K562 (cell line): ENCODE results near the gene XPC. TPM values are rescaled to one million over a fixed set of nuclear protein-coding genes. Genes with fewer than 3 reads are reported as not detected.

Source experiments
- ATAC-seq: fragments of 200-7000 bp; cut with Tn5 transposase; 3 replicates; pipeline ENCODE4 v1.9.1; 2020; ENCODE audit warnings: moderate library complexity
- BruUV-seq: library from RNA; stranded (reverse); fragments of 400-500 nt; replicated peaks from 2 replicates; lab custom pipeline; 2021; lab: Mats Ljungman, UMichigan
- CTCF ChIA-PET: fragments of 300-600 bp; formaldehyde crosslinking; extraction: SDS; loops from one replicate; lab custom pipeline; 2021; ENCODE audit warnings: low intra/inter-chr PET ratio; lab: Yijun Ruan, JAX
- POLR2A ChIA-PET: fragments of 300-600, 350-650 bp; sonication (Branson Sonifier 250); formaldehyde crosslinking; extraction: SDS; loops from one replicate; lab custom pipeline; 2021; ENCODE audit warnings: antibody characterized with exemption, inconsistent platforms; lab: Yijun Ruan, JAX
- DNase-seq, 4 experiments: peaks; one replicate each; pipeline versions ENCODE4 v3.0.0 to v3.0.0-alpha.2; 2011 to 2018; ENCODE audit warnings: low spot score in 3 of 4, mixed read lengths in 3 of 4; ENCODE audit errors: extremely low read depth in 1 of 4
- FAIRE-seq: peaks from 2 replicates; lab custom pipeline; 2011; peaks lifted over from hg19 to GRCh38; lab: Jason Lieb, UNC
- H2AFZ ChIP-seq: 2 replicates; pipeline ENCODE4 v1.6.0; 2011; ENCODE audit warnings: low read depth, low read length, control low read depth, inconsistent platforms
- H3K27ac ChIP-seq: fragments of 200-600 bp; 3 replicates; pipeline ENCODE4 v1.8.0; 2011; ENCODE audit warnings: low read depth, mild to moderate bottlenecking, control low read depth, inconsistent platforms, low read length, moderate library complexity, mixed read lengths; ENCODE audit errors: extremely low read depth
- H3K27me3 ChIP-seq, 2 experiments: fragments of 300-600 bp in 1 of 2; 2 replicates in 1 of 2; 3 replicates in 1 of 2; pipeline versions ENCODE4 v1.6.0 to v1.8.0; 2011; ENCODE audit warnings: inconsistent platforms in 2 of 2, low read length in 2 of 2, mild to moderate bottlenecking in 1 of 2, mixed read lengths in 1 of 2, moderate library complexity in 1 of 2; ENCODE audit not compliant: control insufficient read depth in 2 of 2, insufficient read depth in 2 of 2
- H3K36me3 ChIP-seq: fragments of 300-600 bp; 3 replicates; pipeline ENCODE4 v1.8.0; 2011; ENCODE audit warnings: mild to moderate bottlenecking, low read length, inconsistent platforms; ENCODE audit not compliant: control insufficient read depth, insufficient read depth
- H3K4me1 ChIP-seq, 2 experiments: fragments of 200-600 bp in 1 of 2; replicated peaks in 1 of 2; 2 replicates in 1 of 2; 3 replicates in 1 of 2; pipeline versions ENCODE4 v1.5.1 to v1.8.0; 2011; ENCODE audit warnings: inconsistent platforms in 2 of 2, low read length in 2 of 2, mild to moderate bottlenecking in 1 of 2, mixed read lengths in 1 of 2, moderate library complexity in 1 of 2; ENCODE audit not compliant: control insufficient read depth in 2 of 2, insufficient read depth in 2 of 2
- H3K4me2 ChIP-seq: 2 replicates; pipeline ENCODE4 v1.6.1; 2011; ENCODE audit warnings: low read length, control low read depth, inconsistent platforms, mixed read lengths; ENCODE audit not compliant: insufficient read depth
- H3K4me3 ChIP-seq: fragments of 200-600 bp; sonication (generic), shearing (Covaris generic); 2 replicates; pipeline ENCODE4 v1.5.1; 2016; ENCODE audit warnings: control low read depth, inconsistent platforms
- H3K79me2 ChIP-seq: fragments of 200-600 bp; 3 replicates; pipeline ENCODE4 v1.8.0; 2011; ENCODE audit warnings: low read length, inconsistent platforms; ENCODE audit not compliant: control insufficient read depth, insufficient read depth
- H3K9ac ChIP-seq, 2 experiments: 2 replicates each; pipeline versions ENCODE4 v1.6.0 to v1.6.1; 2011; ENCODE audit warnings: low read depth in 2 of 2, low read length in 2 of 2, control low read depth in 1 of 2, inconsistent platforms in 1 of 2, mild to moderate bottlenecking in 1 of 2, mixed read lengths in 1 of 2; ENCODE audit not compliant: insufficient read depth in 1 of 2
- H3K9me1 ChIP-seq: one replicate; pipeline ENCODE4 v1.6.0; 2011; ENCODE audit warnings: inconsistent platforms, mild to moderate bottlenecking, low read length, moderate library complexity; ENCODE audit not compliant: control insufficient read depth, insufficient read depth
- H3K9me3 ChIP-seq: replicated peaks from 2 replicates; pipeline ENCODE4 v1.5.1; 2011; ENCODE audit warnings: low read depth, low read length, inconsistent platforms; ENCODE audit not compliant: control insufficient read depth, insufficient read depth
- H4K20me1 ChIP-seq: replicated peaks from 2 replicates; pipeline ENCODE4 v1.6.1; 2011; ENCODE audit warnings: low read length, inconsistent platforms, mixed read lengths; ENCODE audit not compliant: control insufficient read depth, insufficient read depth
- CHD1 ChIP-seq: fragments of 200-600 bp; sonication (generic); IDR thresholded peaks from one replicate; pipeline ENCODE4 v1.6.1; 2012; ENCODE audit warnings: mild to moderate bottlenecking, moderate library complexity, low read length, inconsistent platforms
- HNRNPLL ChIP-seq: fragments of 200-400 bp; formaldehyde crosslinking; IDR thresholded peaks from 2 replicates; pipeline ENCODE4 v1.6.1; 2017; ENCODE audit warnings: low read length, low read depth, mild to moderate bottlenecking; ENCODE audit not compliant: poor library complexity, severe bottlenecking
- NCOR1 ChIP-seq: fragments of 450-650 bp; IDR thresholded peaks from 2 replicates; pipeline ENCODE4 v1.6.1; 2016; ENCODE audit warnings: mild to moderate bottlenecking, moderate library complexity
- PPARD ChIP-seq: fragments of 250-450 bp; sonication (Bioruptor Pico); IDR thresholded peaks from 2 replicates; pipeline ENCODE4 v1.8.0; 2022; ENCODE audit warnings: inconsistent platforms, mild to moderate bottlenecking, moderate library complexity
- RBM39 ChIP-seq: fragments of 200-400 bp; formaldehyde crosslinking; optimal IDR thresholded peaks from 2 replicates; pipeline ENCODE3; 2018; ENCODE audit warnings: low read depth, low read length
- ZBTB5 ChIP-seq: fragments of 450-650 bp; IDR thresholded peaks from 2 replicates; pipeline ENCODE4 v1.6.1; 2017; ENCODE audit warnings: antibody characterized with exemption
- ZNF561 ChIP-seq: fragments of 450-650 bp; formaldehyde crosslinking; conservative IDR thresholded peaks from 2 replicates; pipeline ENCODE4 v1.4.0; 2020; ENCODE audit warnings: mild to moderate bottlenecking, moderate library complexity
- WGBS: fragments of 100-300 bp; shearing (Covaris generic); methylation state at CpG from one replicate; pipeline ENCODE4 v1.1.6; 2016; ENCODE audit warnings: low coverage, mixed read lengths; ENCODE audit not compliant: insufficient coverage; ENCODE audit errors: missing lambda C conversion rate; 5-methylcytosine and 5-hydroxymethylcytosine counted together
- in situ Hi-C: fragments of 300-500 bp; cut with MboI; formaldehyde crosslinking; loops from 4 replicates; pipeline ENCODE4 v1.15.0; 2018; ENCODE audit warnings: inconsistent platforms, mixed read lengths
- intact Hi-C: fragments of 100-400 bp; cut with micrococcal nuclease; formaldehyde crosslinking; loops from 2 replicates; pipeline ENCODE4 v1.14.2; 2022
- polyA plus RNA-seq, 8 experiments: library from polyadenylated mRNA; depleted of rRNA in 4 of 8; stranded (reverse) in 5 of 8; unstranded in 3 of 8; fragments of >200 nt; fragmentation: Nextera tagmentation in 2 of 8; fragmentation: Illumina TruSeq in 1 of 8; extraction: Ambion mirVana in 2 of 8; extraction: Trizol in 1 of 8; gene quantifications; 2 replicates each; pipeline versions ENCODE4 v1.2.1 to v1.2.3, GENCODE V29; 2011 to 2014; ENCODE audit warnings: inconsistent platforms in 1 of 8, missing spikeins in 1 of 8
- total RNA-seq, 7 experiments: library from RNA; depleted of rRNA in 6 of 7; stranded (reverse); fragments of >200 nt in 6 of 7; fragmentation: Illumina TruSeq in 2 of 7; extraction: Trizol in 2 of 7; gene quantifications; 2 replicates each; pipeline versions ENCODE4 v1.2.1 to v1.2.3, GENCODE V29; 2011 to 2021; ENCODE audit warnings: low replicate concordance in 1 of 7
- TF ChIP-seq, protein P1 (sequence below): fragments of 450-650 bp; formaldehyde crosslinking; IDR thresholded peaks from 2 replicates; pipeline ENCODE4 v1.4.0; 2022; ENCODE audit warnings: missing genetic modification characterization

XPC gene
- total and polyA plus RNA-seq, 9 of the 15 experiments (the other 6 are each of a cell fraction or from before 2014, with no cell fraction given) = 3.8 to 54.7 (median 41.3) TPM

DNA sequence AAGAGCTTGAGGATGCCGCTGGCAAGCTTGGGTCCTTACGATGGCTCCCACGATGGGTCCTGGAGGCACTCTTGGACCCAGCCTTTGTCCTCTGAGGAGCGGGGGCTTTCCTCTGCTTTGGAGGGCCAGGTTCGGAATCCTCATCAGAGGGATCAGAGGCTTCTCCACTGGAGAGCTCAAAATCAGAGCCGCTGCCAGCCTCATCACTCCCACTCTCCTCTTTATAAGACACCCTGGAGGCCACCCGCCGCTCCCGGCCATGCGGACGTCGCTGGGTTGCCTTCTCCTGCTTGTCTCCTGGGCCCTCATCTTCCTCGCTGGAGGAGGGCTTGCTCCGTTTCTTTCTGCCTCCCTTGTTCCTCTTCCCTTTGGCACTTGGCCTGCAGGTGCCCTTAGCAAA lies 20.0 kb downstream of the XPC start:
- POLR2A ChIA-PET = interaction anchor here (0.5 to 1.6 kb wide), 3 partner anchors 14 to 49 kb away, joined by 3 read pairs; no protein-coding TSS in a partner anchor
- no TSS peak for BruUV-seq
- H3K9me1 ChIP-seq = no peaks in the 10 kb centered on the region
- no peak overlapping the region for H3K4me2 ChIP-seq
- no peaks in the 10 kb centered on the region for H3K27me3 ChIP-seq
- WGBS = 96% methylated on average over 13 of the region's 14 CpGs
- DNase-seq (no peak), FAIRE-seq (no peak), ATAC-seq (no peak)
- CTCF ChIA-PET = no interaction called here
- intact Hi-C loops = no loop called here
- H3K9ac ChIP-seq = no peak overlapping the region
- in situ Hi-C loops = no loop called here
- H3K9me3 ChIP-seq = peaks cover 16% of the 10 kb centered on the region
- no peak overlapping the region for H2AFZ ChIP-seq
- H4K20me1 ChIP-seq = no peaks in the 10 kb centered on the region; the same call in 1 of the 2 replicates
- no peak overlapping the region for H3K4me3 ChIP-seq
- H3K79me2 ChIP-seq = no peaks in the 10 kb centered on the region
- H3K27ac ChIP-seq = no peak overlapping the region
- TF ChIP-seq RBM39 (no peak), HNRNPLL (no peak), NCOR1 (no peak), CHD1 (no peak), ZNF561 (no peak), PPARD (CRISPR knock-in tag) (no peak), ZBTB5 (no peak)
- TF ChIP-seq, protein P1, sequence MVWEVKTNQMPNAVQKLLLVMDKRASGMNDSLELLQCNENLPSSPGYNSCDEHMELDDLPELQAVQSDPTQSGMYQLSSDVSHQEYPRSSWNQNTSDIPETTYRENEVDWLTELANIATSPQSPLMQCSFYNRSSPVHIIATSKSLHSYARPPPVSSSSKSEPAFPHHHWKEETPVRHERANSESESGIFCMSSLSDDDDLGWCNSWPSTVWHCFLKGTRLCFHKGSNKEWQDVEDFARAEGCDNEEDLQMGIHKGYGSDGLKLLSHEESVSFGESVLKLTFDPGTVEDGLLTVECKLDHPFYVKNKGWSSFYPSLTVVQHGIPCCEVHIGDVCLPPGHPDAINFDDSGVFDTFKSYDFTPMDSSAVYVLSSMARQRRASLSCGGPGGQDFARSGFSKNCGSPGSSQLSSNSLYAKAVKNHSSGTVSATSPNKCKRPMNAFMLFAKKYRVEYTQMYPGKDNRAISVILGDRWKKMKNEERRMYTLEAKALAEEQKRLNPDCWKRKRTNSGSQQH (CRISPR knock-in tag) = no peak
- peaks cover 90% of the 10 kb centered on the region for H3K36me3 ChIP-seq
- no peaks in the 10 kb centered on the region for H3K4me1 ChIP-seq
